ENCODE measurements around the gene HCN2. TPM values are rescaled to one million over a fixed set of nuclear protein-coding genes. Genes with fewer than 3 reads are reported as not detected.

The HCN2 gene
- polyA plus RNA-seq, 1 experiment, result 1.5 TPM

DNA sequence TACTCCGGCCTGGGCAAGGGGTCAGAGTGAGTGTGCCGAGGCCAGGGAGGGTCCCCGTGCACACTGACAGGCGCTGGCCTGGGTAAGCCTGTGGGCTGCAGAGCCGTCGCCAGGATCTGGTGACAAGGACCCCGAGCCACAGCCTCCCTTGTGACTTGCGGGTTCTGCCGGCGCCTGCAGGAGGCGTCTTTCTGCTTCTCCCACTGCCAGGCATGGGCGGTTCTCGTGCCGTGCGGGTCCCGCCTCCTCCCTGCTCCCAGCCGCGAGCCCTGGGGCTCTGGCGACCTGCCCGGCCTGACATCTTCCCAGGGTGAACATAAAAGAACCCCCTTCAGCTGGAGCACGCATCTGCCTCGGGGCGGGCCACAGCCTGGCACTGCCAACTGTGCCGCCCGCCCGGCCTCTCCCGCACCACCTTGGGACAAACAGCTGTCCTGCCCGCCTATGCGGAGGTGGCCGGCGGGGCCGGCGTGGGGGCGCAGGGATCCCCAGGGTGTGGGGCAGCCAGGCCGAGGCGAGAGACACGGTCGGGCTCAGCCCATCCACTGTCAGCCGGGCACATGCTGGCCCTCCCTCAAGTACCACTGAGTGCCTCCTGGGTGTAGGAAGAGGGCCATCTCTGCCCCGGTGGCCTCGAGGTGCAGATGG, 1.5 kb upstream of the HCN2 start:
- Histone ChIP-seq H3K36me3 (ENCODE audit: control insufficient read depth, insufficient read depth, low read length) (peaks cover 3% of the 10 kb centered on the region), H3K27me3 (ENCODE audit: control insufficient read depth, insufficient read depth, low read length) (no peaks in the 10 kb centered on the region; the same call in 1 of the 2 replicates), H3K4me3 (ENCODE audit: low read depth, low read length) (no peak overlapping the region)
- DNase-seq (ENCODE audit: low read depth), result peak; percentile 51
- CTCF ChIA-PET, result interaction anchor here (0.6 to 4.6 kb wide), 11 partner anchors 12 to 154 kb away, joined by 3 to 53 read pairs (median 3); partner anchors contain the start of gene RNF126
- POLR2A ChIA-PET, result no interaction called here
- peak; percentile 89 for TF ChIP-seq CTCF (IDR thresholded peaks at IDR 0.05; ENCODE audit: insufficient read depth, low read depth, low read length)

GRCh38 chr19:588741-589692, 664 bp upstream of the HCN2 start:
- TF ChIP-seq CTCF (IDR thresholded peaks at IDR 0.05; ENCODE audit: insufficient read depth, low read depth, low read length), result no peak
- H3K36me3 ChIP-seq (ENCODE audit: control insufficient read depth, insufficient read depth, low read length), result no peaks in the 10 kb centered on the region
- no peak overlapping the region for H3K4me3 ChIP-seq (ENCODE audit: low read depth, low read length)
- CTCF ChIA-PET, result interaction anchor here (0.6 to 3.0 kb wide), 9 partner anchors 12 to 153 kb away, joined by 3 to 15 read pairs (median 3); no protein-coding TSS in a partner anchor
- no peak for DNase-seq (ENCODE audit: low read depth)
- no peaks in the 10 kb centered on the region; the same call in 1 of the 2 replicates for H3K27me3 ChIP-seq (ENCODE audit: control insufficient read depth, insufficient read depth, low read length)
- POLR2A ChIA-PET, result no interaction called here

GRCh38 chr19:590396-590745, 690 bp downstream of the HCN2 start:
- POLR2A ChIA-PET, result no interaction called here
- Histone ChIP-seq H3K4me3 (ENCODE audit: low read depth, low read length) (no peak overlapping the region; the same call in 1 of the 2 replicates), H3K36me3 (ENCODE audit: control insufficient read depth, insufficient read depth, low read length) (no peaks in the 10 kb centered on the region), H3K27me3 (ENCODE audit: control insufficient read depth, insufficient read depth, low read length) (no peaks in the 10 kb centered on the region; the same call in 1 of the 2 replicates)
- no peak for DNase-seq (ENCODE audit: low read depth)
- no peak for TF ChIP-seq CTCF (IDR thresholded peaks at IDR 0.05; ENCODE audit: insufficient read depth, low read depth, low read length)
- CTCF ChIA-PET, result no interaction called here

DNA sequence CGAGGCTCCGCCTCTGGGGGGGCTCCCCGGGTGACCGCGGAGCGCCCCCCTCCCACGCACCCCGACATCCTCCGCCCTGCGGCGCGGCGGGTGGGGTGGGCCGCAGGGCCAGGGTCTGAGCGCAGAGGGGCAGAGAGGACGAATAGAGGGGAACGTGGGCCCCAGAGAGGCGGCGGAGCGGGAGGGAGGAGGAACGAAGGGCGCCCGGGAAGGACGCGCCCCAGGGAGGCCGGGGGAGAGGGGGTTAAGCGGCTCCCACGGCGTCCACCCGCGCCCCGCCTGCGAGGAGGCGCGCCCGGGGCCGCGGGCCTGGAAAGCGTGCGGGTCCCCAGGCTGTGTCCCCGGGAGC, 1.0 kb downstream of the HCN2 start:
- Histone ChIP-seq H3K27me3 (ENCODE audit: control insufficient read depth, insufficient read depth, low read length) (no peaks in the 10 kb centered on the region; the same call in 1 of the 2 replicates), H3K4me3 (ENCODE audit: low read depth, low read length) (no peak overlapping the region)
- POLR2A ChIA-PET, result no interaction called here

More for the DNA sequence above, 1.0 kb downstream of the HCN2 start:
- DNase-seq (ENCODE audit: low read depth), result no peak
- CTCF ChIA-PET, result no interaction called here
- no peak for TF ChIP-seq CTCF (IDR thresholded peaks at IDR 0.05; ENCODE audit: insufficient read depth, low read depth, low read length)
- H3K36me3 ChIP-seq (ENCODE audit: control insufficient read depth, insufficient read depth, low read length), result no peaks in the 10 kb centered on the region

Measured in BJ (cell line).